ENCODE data around the gene YBX2. TPM values are rescaled to one million over a fixed set of nuclear protein-coding genes. Genes with fewer than 3 reads are reported as not detected.

Gene YBX2
- polyA plus RNA-seq, 6 donors from 2014 or later: not detected

GRCh38 chr17:7329374-7329996, 35.0 kb upstream of the YBX2 start:
- Mint-ChIP-seq H3K4me3 (peak overlapping the region; percentile 87 to 99 (median 96)), H3K27ac (peak overlapping the region; percentile 93 to 98 (median 96)), H3K4me1 (peaks cover 39 to 53% (median 52%) of the 10 kb centered on the region in 3 donors), H3K27me3 (no peaks in the 10 kb centered on the region), H3K9me3 (no peaks in the 10 kb centered on the region), H3K36me3 (no peaks in the 10 kb centered on the region)
- ATAC-seq (ENCODE audit: low read depth in 2 of 2) (peak; percentile 67 to 71), DNase-seq (peak; percentile 98)

DNA sequence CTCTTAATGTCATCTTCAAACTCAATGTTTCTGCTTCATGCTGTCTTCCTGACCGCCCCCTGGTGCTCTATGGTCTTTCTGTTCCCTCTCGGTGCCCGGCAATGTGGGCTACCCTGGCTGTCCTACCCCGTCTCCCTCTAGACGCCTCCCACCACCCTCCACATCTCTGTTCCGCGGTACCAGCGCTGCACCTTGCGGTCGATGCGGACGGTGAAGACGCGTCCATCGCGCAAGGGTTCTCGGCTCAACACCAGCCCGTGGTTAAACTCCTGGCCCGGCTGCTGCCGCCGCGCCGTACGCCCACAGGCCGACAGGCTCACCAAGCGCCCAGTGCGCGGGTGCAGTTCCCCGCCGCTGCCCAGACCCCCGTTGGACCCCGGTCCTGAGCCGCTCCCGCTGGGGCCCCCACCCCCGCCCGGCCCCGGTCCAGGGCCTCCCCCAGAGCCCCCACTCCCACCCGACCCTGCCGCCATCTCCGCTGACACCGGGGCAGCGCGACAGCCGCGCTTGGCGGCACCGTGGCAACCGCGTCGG, 34.5 kb upstream of the YBX2 start, which contains the start of gene NEURL4:
Gene NEURL4 (minus strand): TSS at position 496 of the 534 bp plus-strand sequence. CDS start 23 bp downstream, at position 473.
- H3K4me1 Mint-ChIP-seq: peaks cover 42 to 54% (median 53%) of the 10 kb centered on the region in 3 donors
- H3K36me3 Mint-ChIP-seq: no peaks in the 10 kb centered on the region
- no peaks in the 10 kb centered on the region for H3K27me3 Mint-ChIP-seq
- H3K27ac Mint-ChIP-seq: peak within 1 kb of the TSS; percentile 93 to 98 (median 96)
- peak; percentile 11 to 14 for ATAC-seq (ENCODE audit: low read depth in 2 of 2)
- H3K9me3 Mint-ChIP-seq: no peaks in the 10 kb centered on the region
- DNase-seq: no peak
- H3K4me3 Mint-ChIP-seq: peak within 1 kb of the TSS; percentile 87 to 99 (median 96)

GRCh38 chr17:7328009-7328408, 33.6 kb upstream of the YBX2 start:
- H3K4me1 Mint-ChIP-seq: peaks cover 37 to 48% (median 47%) of the 10 kb centered on the region in 3 donors
- H3K9me3 Mint-ChIP-seq: no peaks in the 10 kb centered on the region
- H3K36me3 Mint-ChIP-seq: no peaks in the 10 kb centered on the region
- DNase-seq (no peak), ATAC-seq (ENCODE audit: low read depth in 2 of 2) (no peak)
- peak overlapping the region; percentile 1 to 96 (median 83) for H3K27ac Mint-ChIP-seq
- no peaks in the 10 kb centered on the region for H3K27me3 Mint-ChIP-seq
- H3K4me3 Mint-ChIP-seq: peak overlapping the region; percentile 33 to 99 (median 91)

DNA sequence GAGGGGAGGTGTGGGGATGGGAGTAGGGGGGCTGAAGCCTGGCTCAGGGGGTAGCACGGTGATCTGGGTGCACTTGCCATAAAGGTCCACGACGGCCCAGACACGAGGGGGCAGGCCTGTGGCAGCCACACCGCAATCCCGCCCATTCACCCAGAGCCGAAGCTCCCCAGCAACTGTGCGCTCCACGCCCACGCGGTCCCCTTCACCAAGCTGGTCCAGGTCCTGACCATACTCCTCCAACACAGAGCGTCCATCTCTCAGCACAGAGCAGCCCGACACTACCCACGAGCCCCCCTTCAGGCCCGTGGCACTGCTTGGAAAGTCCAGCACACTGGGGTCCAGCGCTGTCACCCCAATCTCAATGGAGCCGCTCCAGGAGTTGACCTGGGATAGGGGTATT, 33.1 kb upstream of the YBX2 start:
- ATAC-seq (ENCODE audit: low read depth in 2 of 2): no peak
- Mint-ChIP-seq H3K27me3 (no peaks in the 10 kb centered on the region), H3K36me3 (no peaks in the 10 kb centered on the region), H3K27ac (peak overlapping the region in 2 of 6 donors; percentile 15 to 84), H3K9me3 (no peaks in the 10 kb centered on the region), H3K4me1 (peaks cover 32 to 45% (median 43%) of the 10 kb centered on the region in 3 donors), H3K4me3 (peak overlapping the region in 3 of 8 donors; percentile 32 to 99 (median 93))
- no peak for DNase-seq

DNA sequence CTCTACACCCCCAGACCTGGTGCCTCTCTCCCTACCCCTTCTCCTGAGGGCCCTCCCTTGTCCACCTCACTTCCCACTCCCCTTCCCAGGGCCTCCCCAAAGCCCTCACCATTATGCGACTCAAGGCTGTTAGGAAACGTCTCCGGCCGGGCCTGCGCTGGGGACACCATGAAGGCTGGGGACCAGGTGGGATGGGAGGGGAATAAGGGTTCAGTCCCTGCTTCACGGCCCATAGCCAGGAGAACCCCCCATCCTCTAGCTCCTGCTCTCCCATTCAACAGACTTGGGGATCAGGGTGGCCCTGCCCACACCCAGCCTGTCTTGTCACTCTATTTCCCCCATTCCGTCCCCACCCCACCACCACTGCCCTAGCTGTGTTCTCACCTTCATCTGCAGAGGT, 32.6 kb upstream of the YBX2 start:
- H3K27me3 Mint-ChIP-seq: no peaks in the 10 kb centered on the region
- H3K36me3 Mint-ChIP-seq: no peaks in the 10 kb centered on the region
- peak overlapping the region in 2 of 8 donors; percentile 32 to 93 for H3K4me3 Mint-ChIP-seq
- DNase-seq (no peak), ATAC-seq (ENCODE audit: low read depth in 2 of 2) (no peak)
- no peak overlapping the region for H3K27ac Mint-ChIP-seq
- peaks cover 29 to 41% (median 39%) of the 10 kb centered on the region in 3 donors for H3K4me1 Mint-ChIP-seq
- H3K9me3 Mint-ChIP-seq: no peaks in the 10 kb centered on the region

DNA sequence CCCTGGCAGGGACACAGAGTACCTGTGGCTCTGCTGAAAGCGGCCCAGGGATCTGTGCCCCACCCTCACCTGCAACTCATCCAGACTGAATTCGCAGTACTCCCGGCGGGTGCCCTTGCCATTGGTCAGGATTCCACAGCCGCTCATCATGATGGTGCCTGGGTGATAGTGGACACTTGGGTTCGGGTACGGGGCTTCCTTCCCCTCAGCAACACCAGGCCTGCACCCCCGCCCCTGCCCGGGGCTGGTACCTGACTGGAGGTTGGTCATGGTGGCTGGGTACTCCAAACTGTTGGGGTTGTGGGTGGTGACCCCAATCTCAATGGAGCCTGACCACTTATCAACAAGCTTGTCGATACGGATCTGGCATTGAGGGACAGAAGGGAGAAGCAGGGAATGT, 31.7 kb upstream of the YBX2 start:
- Mint-ChIP-seq H3K27me3 (no peaks in the 10 kb centered on the region), H3K4me3 (peak overlapping the region in 2 of 8 donors; percentile 39 to 44), H3K9me3 (no peaks in the 10 kb centered on the region), H3K4me1 (peaks cover 29 to 41% (median 39%) of the 10 kb centered on the region in 3 donors), H3K36me3 (peaks cover 0 to 5% of the 10 kb centered on the region in 2 donors), H3K27ac (no peak overlapping the region)
- ATAC-seq (ENCODE audit: low read depth in 2 of 2): no peak
- no peak for DNase-seq

- Mint-ChIP-seq H3K27ac (peak overlapping the region in 1 of 6 donors; percentile 47), H3K4me3 (peak overlapping the region in 1 of 8 donors; percentile 22)
Measured at GRCh38 chr17:7325031-7325528, 30.6 kb upstream of the YBX2 start.

DNA sequence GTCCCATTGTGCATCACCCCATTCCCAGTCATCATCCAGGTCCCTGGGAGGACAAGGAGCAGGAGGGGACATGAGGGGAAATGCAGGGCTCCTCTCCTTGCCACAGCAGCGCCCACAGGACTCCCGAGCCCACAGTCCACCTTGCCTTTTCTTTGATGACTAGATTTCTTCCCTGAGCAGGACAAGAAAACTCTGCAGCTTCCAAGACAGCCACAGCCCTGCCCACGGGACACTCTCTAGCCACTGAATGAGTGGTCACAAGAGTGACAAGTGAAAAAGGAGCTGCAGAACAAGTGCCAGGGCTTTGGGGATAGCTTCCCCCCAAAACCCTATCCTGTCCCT, 30.0 kb upstream of the YBX2 start:
- Mint-ChIP-seq H3K27me3 (no peaks in the 10 kb centered on the region), H3K27ac (peak overlapping the region in 1 of 6 donors; percentile 36), H3K4me3 (peak overlapping the region in 1 of 8 donors; percentile 35), H3K4me1 (peaks cover 18 to 28% (median 26%) of the 10 kb centered on the region in 3 donors), H3K36me3 (peaks cover 0 to 5% of the 10 kb centered on the region in 2 donors), H3K9me3 (no peaks in the 10 kb centered on the region)
- DNase-seq (no peak), ATAC-seq (ENCODE audit: low read depth in 2 of 2) (no peak)

More at GRCh38 chr17:7325031-7325528, 30.6 kb upstream of the YBX2 start:
- H3K4me1 Mint-ChIP-seq: peaks cover 24 to 34% (median 31%) of the 10 kb centered on the region in 3 donors
- no peaks in the 10 kb centered on the region for H3K9me3 Mint-ChIP-seq
- no peak for ATAC-seq (ENCODE audit: low read depth in 2 of 2)
- H3K36me3 Mint-ChIP-seq: peaks cover 0 to 5% of the 10 kb centered on the region in 2 donors
- no peak for DNase-seq
- no peaks in the 10 kb centered on the region for H3K27me3 Mint-ChIP-seq

- Mint-ChIP-seq H3K27ac (peak overlapping the region in 1 of 6 donors; percentile 36), H3K9me3 (no peaks in the 10 kb centered on the region), H3K27me3 (no peaks in the 10 kb centered on the region), H3K36me3 (peaks cover 0 to 5% of the 10 kb centered on the region in 2 donors), H3K4me3 (peak overlapping the region in 1 of 8 donors; percentile 35), H3K4me1 (peaks cover 18 to 26% (median 25%) of the 10 kb centered on the region in 3 donors)
- DNase-seq (peak; percentile 55), ATAC-seq (ENCODE audit: low read depth in 2 of 2) (peak; percentile 48 to 53)
Measured at GRCh38 chr17:7323731-7324437, 29.4 kb upstream of the YBX2 start.

- H3K27me3 Mint-ChIP-seq: no peaks in the 10 kb centered on the region
- peaks cover 0 to 5% of the 10 kb centered on the region in 2 donors for H3K36me3 Mint-ChIP-seq
- no peaks in the 10 kb centered on the region for H3K9me3 Mint-ChIP-seq
- no peak overlapping the region for H3K4me3 Mint-ChIP-seq
- no peak overlapping the region for H3K27ac Mint-ChIP-seq
- no peak for DNase-seq
- ATAC-seq (ENCODE audit: low read depth in 2 of 2): no peak
- peaks cover 9 to 14% (median 12%) of the 10 kb centered on the region in 3 donors for H3K4me1 Mint-ChIP-seq
Measured at GRCh38 chr17:7322520-7323194, 28.2 kb upstream of the YBX2 start.

- H3K9me3 Mint-ChIP-seq: no peaks in the 10 kb centered on the region
- no peak for DNase-seq
- H3K27ac Mint-ChIP-seq: peak overlapping the region in 1 of 6 donors; percentile 59
- no peak for ATAC-seq (ENCODE audit: low read depth in 2 of 2)
- no peak overlapping the region for H3K4me3 Mint-ChIP-seq
- H3K4me1 Mint-ChIP-seq: peaks cover 2 to 10% (median 7%) of the 10 kb centered on the region in 3 donors
- no peaks in the 10 kb centered on the region for H3K27me3 Mint-ChIP-seq
- H3K36me3 Mint-ChIP-seq: peaks cover 0 to 5% of the 10 kb centered on the region in 2 donors
Measured at GRCh38 chr17:7321466-7321865, 27.0 kb upstream of the YBX2 start.

- Mint-ChIP-seq H3K9me3 (no peaks in the 10 kb centered on the region), H3K36me3 (peaks cover 0 to 5% of the 10 kb centered on the region in 2 donors), H3K4me1 (peaks cover 20 to 31% (median 21%) of the 10 kb centered on the region in 3 donors), H3K27me3 (no peaks in the 10 kb centered on the region), H3K27ac (peak overlapping the region in 2 of 6 donors; percentile 42 to 83), H3K4me3 (peak overlapping the region in 2 of 8 donors; percentile 37 to 69)
- no peak for DNase-seq
- ATAC-seq (ENCODE audit: low read depth in 2 of 2): no peak
Measured at GRCh38 chr17:7318121-7318860, 23.9 kb upstream of the YBX2 start.

Data from naive B cell (primary cell).